Measurements from ENCODE around the gene TMEM273. TPM values are rescaled to one million over a fixed set of nuclear protein-coding genes. Genes with fewer than 3 reads are reported as not detected.

Gene TMEM273
- total and polyA plus RNA-seq, 4 donors, result 3.5 to 10.9 (median 6.6) TPM

DNA sequence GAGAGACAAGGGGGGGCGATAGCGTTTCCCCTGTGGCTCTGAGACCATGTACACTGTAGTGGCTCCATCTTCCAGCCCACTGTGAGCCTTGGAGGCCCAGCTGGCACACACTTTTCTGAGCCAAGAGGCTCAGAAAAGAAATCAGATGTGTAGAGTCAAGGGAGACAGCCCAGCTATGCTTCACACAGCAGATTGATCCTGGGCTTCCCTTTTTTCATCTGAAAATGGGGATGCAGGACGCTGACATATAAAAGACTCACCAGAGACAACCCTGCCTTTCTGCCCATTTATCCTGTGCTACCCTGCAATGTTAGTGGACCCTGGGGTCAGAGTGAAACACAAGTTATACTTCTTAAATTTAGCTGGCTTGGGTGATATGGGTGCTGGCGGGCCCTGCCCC, 14.3 kb downstream of the TMEM273 start:
- no peak overlapping the region for H3K4me3 ChIP-seq (ENCODE audit: low read depth, low read length)
- no peak for DNase-seq (ENCODE audit: low read depth in 4 of 6, low spot score in 6 of 6)
- H3K9me3 ChIP-seq (ENCODE audit: control insufficient read depth, insufficient read depth, low read length), result no peaks in the 10 kb centered on the region
- no peak overlapping the region for H3K27ac ChIP-seq (ENCODE audit: low read depth, low read length)
- no peaks in the 10 kb centered on the region for H3K27me3 ChIP-seq (ENCODE audit: control insufficient read depth, insufficient read depth, low read length)
- WGBS (ENCODE audit: insufficient coverage), result 85% methylated on average over 2 of the region's 4 CpGs
- no peaks in the 10 kb centered on the region for H3K36me3 ChIP-seq (ENCODE audit: control insufficient read depth, insufficient read depth, low read length)
- peaks cover 22% of the 10 kb centered on the region for H3K4me1 ChIP-seq (ENCODE audit: control insufficient read depth, insufficient read depth, low read length)

- Histone ChIP-seq H3K27me3 (ENCODE audit: control insufficient read depth, insufficient read depth, low read length) (no peaks in the 10 kb centered on the region), H3K4me1 (ENCODE audit: control insufficient read depth, insufficient read depth, low read length) (peaks cover 22% of the 10 kb centered on the region), H3K4me3 (ENCODE audit: low read depth, low read length) (no peak overlapping the region), H3K27ac (ENCODE audit: low read depth, low read length) (no peak overlapping the region), H3K9me3 (ENCODE audit: control insufficient read depth, insufficient read depth, low read length) (no peaks in the 10 kb centered on the region), H3K36me3 (ENCODE audit: control insufficient read depth, insufficient read depth, low read length) (no peaks in the 10 kb centered on the region)
- WGBS (ENCODE audit: insufficient coverage), result 94% methylated on average over 10 of the region's 11 CpGs
- no peak for DNase-seq (ENCODE audit: low read depth in 4 of 6, low spot score in 6 of 6)
Measured at GRCh38 chr10:49173201-49173772, 14.9 kb downstream of the TMEM273 start.

- no peak for DNase-seq (ENCODE audit: low read depth in 4 of 6, low spot score in 6 of 6)
- no peaks in the 10 kb centered on the region for H3K36me3 ChIP-seq (ENCODE audit: control insufficient read depth, insufficient read depth, low read length)
- H3K4me3 ChIP-seq (ENCODE audit: low read depth, low read length), result no peak overlapping the region
- no peak overlapping the region for H3K27ac ChIP-seq (ENCODE audit: low read depth, low read length)
- H3K4me1 ChIP-seq (ENCODE audit: control insufficient read depth, insufficient read depth, low read length), result peaks cover 26% of the 10 kb centered on the region
- H3K9me3 ChIP-seq (ENCODE audit: control insufficient read depth, insufficient read depth, low read length), result no peaks in the 10 kb centered on the region
- no peaks in the 10 kb centered on the region for H3K27me3 ChIP-seq (ENCODE audit: control insufficient read depth, insufficient read depth, low read length)
- 93% methylated on average over 3 of the region's 3 CpGs for WGBS (ENCODE audit: insufficient coverage)
Measured at GRCh38 chr10:49172777-49173132, 15.4 kb downstream of the TMEM273 start.

DNA sequence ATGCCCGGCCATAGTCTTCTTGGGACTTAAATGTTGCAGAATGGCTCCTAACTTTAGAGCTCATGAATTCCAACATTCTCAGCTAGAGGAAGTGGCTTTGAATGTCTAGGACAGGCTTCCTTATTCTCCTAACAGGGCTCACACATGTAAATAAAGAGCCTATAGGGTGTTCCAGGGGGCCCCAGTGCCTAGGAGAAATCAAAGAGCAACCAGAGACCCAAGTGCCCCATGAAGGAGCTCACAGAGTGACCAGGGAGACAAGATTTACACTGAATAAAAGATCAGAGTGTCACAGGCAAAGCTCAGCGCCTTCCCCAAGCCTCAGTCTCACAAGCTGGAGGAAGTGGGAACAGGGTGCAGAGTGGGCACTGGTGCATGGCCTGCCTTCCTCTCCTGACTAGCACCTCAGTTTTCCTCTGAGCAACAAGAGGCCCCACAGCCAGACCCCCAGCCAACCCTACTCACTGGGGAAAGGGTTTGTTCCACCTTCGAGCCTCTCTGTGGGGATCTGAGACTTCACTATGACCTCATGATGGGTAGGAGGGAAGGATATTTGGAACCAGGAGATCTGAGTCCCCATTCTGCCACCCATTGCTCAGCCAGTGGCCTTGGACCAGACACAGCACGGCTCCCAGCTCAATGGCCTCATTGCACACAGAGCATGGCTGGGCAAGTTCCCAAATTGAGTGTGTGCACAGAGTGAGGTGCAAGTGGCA, 16.0 kb downstream of the TMEM273 start:
- no peaks in the 10 kb centered on the region for H3K36me3 ChIP-seq (ENCODE audit: control insufficient read depth, insufficient read depth, low read length)
- H3K4me1 ChIP-seq (ENCODE audit: control insufficient read depth, insufficient read depth, low read length), result peaks cover 29% of the 10 kb centered on the region
- H3K27ac ChIP-seq (ENCODE audit: low read depth, low read length), result no peak overlapping the region
- DNase-seq (ENCODE audit: low read depth in 4 of 6, low spot score in 6 of 6), result no peak
- H3K4me3 ChIP-seq (ENCODE audit: low read depth, low read length), result no peak overlapping the region
- 60% methylated on average over 2 of the region's 4 CpGs for WGBS (ENCODE audit: insufficient coverage)
- no peaks in the 10 kb centered on the region for H3K9me3 ChIP-seq (ENCODE audit: control insufficient read depth, insufficient read depth, low read length)
- H3K27me3 ChIP-seq (ENCODE audit: control insufficient read depth, insufficient read depth, low read length), result no peaks in the 10 kb centered on the region

GRCh38 chr10:49171326-49172060, 16.7 kb downstream of the TMEM273 start:
- 92% methylated on average over 7 of the region's 7 CpGs for WGBS (ENCODE audit: insufficient coverage)
- H3K36me3 ChIP-seq (ENCODE audit: control insufficient read depth, insufficient read depth, low read length), result no peaks in the 10 kb centered on the region
- H3K4me1 ChIP-seq (ENCODE audit: control insufficient read depth, insufficient read depth, low read length), result peaks cover 23% of the 10 kb centered on the region
- H3K9me3 ChIP-seq (ENCODE audit: control insufficient read depth, insufficient read depth, low read length), result no peaks in the 10 kb centered on the region
- no peak for DNase-seq (ENCODE audit: low read depth in 4 of 6, low spot score in 6 of 6)
- no peak overlapping the region for H3K4me3 ChIP-seq (ENCODE audit: low read depth, low read length)
- H3K27ac ChIP-seq (ENCODE audit: low read depth, low read length), result no peak overlapping the region
- H3K27me3 ChIP-seq (ENCODE audit: control insufficient read depth, insufficient read depth, low read length), result no peaks in the 10 kb centered on the region

DNA sequence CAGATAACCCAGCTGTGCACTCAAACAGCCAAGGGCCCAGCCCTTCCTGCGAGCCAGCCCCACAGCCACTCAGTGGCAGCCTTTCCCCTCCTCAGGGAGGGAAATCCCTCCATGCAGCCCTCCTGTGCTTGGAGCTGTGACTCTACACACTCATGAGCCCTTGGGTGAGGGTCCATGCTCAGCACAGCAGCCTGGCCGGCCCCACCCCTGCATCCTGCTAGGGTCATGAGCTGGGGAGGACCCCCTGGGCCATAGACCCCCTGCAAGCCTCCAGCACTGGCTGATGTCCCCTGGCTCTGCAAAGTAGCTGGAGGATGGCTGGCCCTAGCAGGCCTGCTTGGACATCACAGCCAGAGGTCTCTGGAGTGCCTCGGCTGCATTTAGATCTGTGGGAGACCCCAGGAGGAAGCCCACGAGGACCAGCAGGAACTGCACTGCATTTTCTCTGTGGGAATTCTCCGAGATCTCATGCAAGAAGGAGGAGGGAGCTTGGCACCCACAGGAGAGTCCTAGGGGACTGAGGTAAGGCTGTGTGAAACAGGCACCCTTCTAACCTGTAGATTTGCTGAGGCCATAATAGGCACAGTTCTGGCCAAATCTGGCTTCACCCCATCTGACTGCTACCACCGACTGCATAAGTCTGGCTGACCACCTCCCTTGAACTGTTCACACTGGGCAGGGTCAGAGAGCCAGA, 17.4 kb downstream of the TMEM273 start:
- 89% methylated on average over 6 of the region's 6 CpGs for WGBS (ENCODE audit: insufficient coverage)
- Histone ChIP-seq H3K27me3 (ENCODE audit: control insufficient read depth, insufficient read depth, low read length) (no peaks in the 10 kb centered on the region), H3K4me3 (ENCODE audit: low read depth, low read length) (no peak overlapping the region), H3K9me3 (ENCODE audit: control insufficient read depth, insufficient read depth, low read length) (no peaks in the 10 kb centered on the region), H3K36me3 (ENCODE audit: control insufficient read depth, insufficient read depth, low read length) (no peaks in the 10 kb centered on the region), H3K27ac (ENCODE audit: low read depth, low read length) (no peak overlapping the region), H3K4me1 (ENCODE audit: control insufficient read depth, insufficient read depth, low read length) (peaks cover 20% of the 10 kb centered on the region)
- no peak for DNase-seq (ENCODE audit: low read depth in 4 of 6, low spot score in 6 of 6)

DNA sequence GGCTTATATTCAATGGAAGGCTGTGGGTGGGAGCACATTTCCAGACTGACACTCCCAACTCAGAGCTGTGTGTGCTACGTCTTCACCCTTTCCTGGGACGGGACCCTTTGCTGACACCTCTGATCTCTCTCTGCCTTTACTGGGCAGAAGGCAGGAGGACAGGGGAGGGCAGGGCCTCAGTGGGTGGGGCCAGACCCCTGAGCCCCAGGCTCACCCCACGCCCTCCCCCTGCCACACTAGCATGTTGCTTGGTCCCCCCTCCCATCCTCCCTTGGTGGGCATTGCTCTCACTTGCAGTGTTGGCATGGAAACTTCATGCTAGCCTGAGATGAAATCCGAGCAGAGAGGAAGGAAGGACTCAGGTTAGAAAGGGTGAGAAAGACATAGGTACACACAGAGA, 18.4 kb downstream of the TMEM273 start:
- H3K36me3 ChIP-seq (ENCODE audit: control insufficient read depth, insufficient read depth, low read length), result no peaks in the 10 kb centered on the region
- H3K4me3 ChIP-seq (ENCODE audit: low read depth, low read length), result no peak overlapping the region
- H3K27me3 ChIP-seq (ENCODE audit: control insufficient read depth, insufficient read depth, low read length), result no peaks in the 10 kb centered on the region
- no peak overlapping the region for H3K27ac ChIP-seq (ENCODE audit: low read depth, low read length)
- 67% methylated on average over 1 of the region's 4 CpGs for WGBS (ENCODE audit: insufficient coverage)
- DNase-seq (ENCODE audit: low read depth in 4 of 6, low spot score in 6 of 6), result peak in 1 of 6 donors; percentile 28
- H3K9me3 ChIP-seq (ENCODE audit: control insufficient read depth, insufficient read depth, low read length), result no peaks in the 10 kb centered on the region
- peaks cover 16% of the 10 kb centered on the region for H3K4me1 ChIP-seq (ENCODE audit: control insufficient read depth, insufficient read depth, low read length)

GRCh38 chr10:49168831-49169500, 19.2 kb downstream of the TMEM273 start:
- whole genome bisulfite sequencing (ENCODE audit: insufficient coverage), result 100% methylated on average over 1 of the region's 6 CpGs
- Histone ChIP-seq H3K4me1 (ENCODE audit: control insufficient read depth, insufficient read depth, low read length) (peaks cover 16% of the 10 kb centered on the region), H3K36me3 (ENCODE audit: control insufficient read depth, insufficient read depth, low read length) (no peaks in the 10 kb centered on the region), H3K9me3 (ENCODE audit: control insufficient read depth, insufficient read depth, low read length) (no peaks in the 10 kb centered on the region), H3K4me3 (ENCODE audit: low read depth, low read length) (no peak overlapping the region), H3K27ac (ENCODE audit: low read depth, low read length) (no peak overlapping the region), H3K27me3 (ENCODE audit: control insufficient read depth, insufficient read depth, low read length) (no peaks in the 10 kb centered on the region)
- DNase-seq (ENCODE audit: low read depth in 4 of 6, low spot score in 6 of 6), result no peak

DNA sequence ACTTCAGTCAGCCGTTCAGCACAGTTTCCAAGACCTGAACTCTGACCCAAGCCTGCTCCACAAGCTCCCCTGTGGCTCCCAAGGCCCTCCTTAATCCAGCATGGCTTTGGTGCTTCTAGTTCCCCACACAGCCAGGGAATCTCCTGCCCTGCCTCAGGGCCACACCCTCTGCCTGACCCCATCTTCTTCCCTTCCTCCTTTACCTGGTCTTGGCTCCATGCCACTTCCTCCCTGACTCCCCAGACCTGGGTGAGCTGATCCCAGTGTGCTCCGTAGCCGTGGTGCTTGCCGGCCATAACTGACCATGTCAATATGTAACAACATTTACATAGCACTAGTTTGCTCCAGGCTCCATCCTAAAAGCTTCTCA, 20.0 kb downstream of the TMEM273 start:
- no peaks in the 10 kb centered on the region for H3K36me3 ChIP-seq (ENCODE audit: control insufficient read depth, insufficient read depth, low read length)
- WGBS (ENCODE audit: insufficient coverage), result 88% methylated on average over 4 of the region's 4 CpGs
- H3K4me1 ChIP-seq (ENCODE audit: control insufficient read depth, insufficient read depth, low read length), result peaks cover 16% of the 10 kb centered on the region
- no peak for DNase-seq (ENCODE audit: low read depth in 4 of 6, low spot score in 6 of 6)
- H3K27ac ChIP-seq (ENCODE audit: low read depth, low read length), result no peak overlapping the region
- H3K4me3 ChIP-seq (ENCODE audit: low read depth, low read length), result no peak overlapping the region
- H3K27me3 ChIP-seq (ENCODE audit: control insufficient read depth, insufficient read depth, low read length), result no peaks in the 10 kb centered on the region
- H3K9me3 ChIP-seq (ENCODE audit: control insufficient read depth, insufficient read depth, low read length), result no peaks in the 10 kb centered on the region

Measured in spinal cord (tissue), 10 donors.